SK-N-SH treated with all-trans-retinoic acid at 6 μM for 48 hours (cell line): ENCODE results near the gene KCNK17.

ENCODE experiments used
- ARNTL ChIP-seq: fragments of 450-650 bp; formaldehyde crosslinking; IDR thresholded peaks from 2 replicates; pipeline ENCODE4 v1.5.0; 2020; ENCODE audit warnings: low read depth, mild to moderate bottlenecking, moderate library complexity, borderline replicate concordance
- ESRRG ChIP-seq: fragments of 250-450 bp; sonication (Bioruptor Pico); IDR thresholded peaks from 2 replicates; pipeline ENCODE4 v1.6.1; 2021; ENCODE audit warnings: mild to moderate bottlenecking
- GLIS3 ChIP-seq: fragments of 250-450 bp; sonication (Bioruptor Pico); IDR thresholded peaks from 2 replicates; pipeline ENCODE4 v1.5.0; 2020; ENCODE audit warnings: mild to moderate bottlenecking, moderate library complexity
- ISL1 ChIP-seq: fragments of 250-450 bp; sonication (Bioruptor Pico); IDR thresholded peaks from 2 replicates; pipeline ENCODE4 v2.1.2; 2022; ENCODE audit warnings: mild to moderate bottlenecking, moderate library complexity
- PATZ1 ChIP-seq: fragments of 250-450 bp; sonication (Bioruptor Pico); IDR thresholded peaks from 2 replicates; pipeline ENCODE4 v1.8.0; 2020; ENCODE audit warnings: mild to moderate bottlenecking, moderate library complexity, borderline replicate concordance
- PPARA ChIP-seq: fragments of 250-450 bp; sonication (Bioruptor Pico); IDR thresholded peaks from 2 replicates; pipeline ENCODE4 v1.5.0; 2020; ENCODE audit warnings: mild to moderate bottlenecking, borderline replicate concordance
- RARB ChIP-seq: fragments of 250-450 bp; sonication (Bioruptor Pico); IDR thresholded peaks from 2 replicates; pipeline ENCODE4 v1.8.0; 2021; ENCODE audit warnings: mild to moderate bottlenecking, moderate library complexity
- TCF4 ChIP-seq: fragments of 250-450 bp; sonication (Bioruptor Pico); IDR thresholded peaks from 2 replicates; pipeline ENCODE4 v1.8.0; 2021; ENCODE audit warnings: mild to moderate bottlenecking, moderate library complexity, borderline replicate concordance
- ZFP3 ChIP-seq: fragments of 250-450 bp; sonication (Bioruptor Pico); IDR thresholded peaks from 2 replicates; pipeline ENCODE4 v1.5.0; 2020; ENCODE audit warnings: mild to moderate bottlenecking, moderate library complexity
- ZFP30 ChIP-seq: fragments of 450-650 bp; formaldehyde crosslinking; IDR thresholded peaks from 2 replicates; pipeline ENCODE4 v1.5.0; 2022; ENCODE audit warnings: mild to moderate bottlenecking, moderate library complexity
- ZNF565 ChIP-seq: fragments of 450-650 bp; formaldehyde crosslinking; conservative IDR thresholded peaks from 2 replicates; pipeline ENCODE4 v1.5.0; 2020; ENCODE audit warnings: low read depth, mild to moderate bottlenecking, moderate library complexity
- ZNF70 ChIP-seq: fragments of 450-650 bp; formaldehyde crosslinking; IDR thresholded peaks from 2 replicates; pipeline ENCODE4 v1.5.0; 2020; ENCODE audit warnings: mild to moderate bottlenecking, moderate library complexity
- ZNF8 ChIP-seq: fragments of 450-650 bp; formaldehyde crosslinking; IDR thresholded peaks from 2 replicates; pipeline ENCODE4 v1.5.0; 2020; ENCODE audit warnings: mild to moderate bottlenecking, moderate library complexity
- TF ChIP-seq, protein P1 (sequence below): fragments of 250-450 bp; sonication (Bioruptor Pico); IDR thresholded peaks from 2 replicates; pipeline ENCODE4 v1.5.1; 2021; ENCODE audit warnings: mild to moderate bottlenecking, moderate library complexity

GRCh38 chr6:39330057-39330456 lies 15.8 kb upstream of the KCNK17 start:
- TF ChIP-seq, protein P1, sequence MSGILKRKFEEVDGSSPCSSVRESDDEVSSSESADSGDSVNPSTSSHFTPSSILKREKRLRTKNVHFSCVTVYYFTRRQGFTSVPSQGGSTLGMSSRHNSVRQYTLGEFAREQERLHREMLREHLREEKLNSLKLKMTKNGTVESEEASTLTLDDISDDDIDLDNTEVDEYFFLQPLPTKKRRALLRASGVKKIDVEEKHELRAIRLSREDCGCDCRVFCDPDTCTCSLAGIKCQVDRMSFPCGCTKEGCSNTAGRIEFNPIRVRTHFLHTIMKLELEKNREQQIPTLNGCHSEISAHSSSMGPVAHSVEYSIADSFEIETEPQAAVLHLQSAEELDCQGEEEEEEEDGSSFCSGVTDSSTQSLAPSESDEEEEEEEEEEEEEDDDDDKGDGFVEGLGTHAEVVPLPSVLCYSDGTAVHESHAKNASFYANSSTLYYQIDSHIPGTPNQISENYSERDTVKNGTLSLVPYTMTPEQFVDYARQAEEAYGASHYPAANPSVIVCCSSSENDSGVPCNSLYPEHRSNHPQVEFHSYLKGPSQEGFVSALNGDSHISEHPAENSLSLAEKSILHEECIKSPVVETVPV (CRISPR knock-in tag): no peak
- TF ChIP-seq PATZ1 (CRISPR knock-in tag): no peak
- TF ChIP-seq ZNF8 (CRISPR knock-in tag): no peak
- TF ChIP-seq TCF4: no peak
- TF ChIP-seq ESRRG (CRISPR knock-in tag): no peak
- no peak for TF ChIP-seq PPARA (CRISPR knock-in tag)
- no peak for TF ChIP-seq ZFP3
- TF ChIP-seq ISL1 (CRISPR knock-in tag): no peak
- TF ChIP-seq RARB (CRISPR knock-in tag): no peak
- no peak for TF ChIP-seq ZFP30
- no peak for TF ChIP-seq ARNTL (CRISPR knock-in tag)
- TF ChIP-seq ZNF70 (CRISPR knock-in tag): no peak
- TF ChIP-seq ZNF565 (CRISPR knock-in tag): no peak
- TF ChIP-seq GLIS3: no peak
